ENCODE data around the gene CHI3L1. TPM values are rescaled to one million over a fixed set of nuclear protein-coding genes. Genes with fewer than 3 reads are reported as not detected.
"Not testable (repeated sequence)": the region's sequence is repeated elsewhere in the genome, so short reads cannot be mapped to it uniquely, and the experiment has no call there.

The CHI3L1 gene
- not detected in 3 replicates for total RNA-seq
- long read RNA-seq, partial matches to known transcripts = 0 of 2 reads
- long read RNA-seq, other reads (novel, unspliced or antisense) = 1 of 2 reads

- no peak for TF ChIP-seq CTCF (IDR thresholded peaks at IDR 0.05)
- no peak for DNase-seq (ENCODE audit: low spot score)
These were observed at the start of gene CHI3L1 for GRCh38 chr1:203186446-203187303. Gene CHI3L1 (minus strand): TSS chr1:203186704. CDS start chr1:203186623, 81 bp downstream.

GRCh38 chr1:203234901-203235300 is 48.4 kb upstream of the CHI3L1 start:
- peaks cover 40% of the 10 kb centered on the region for H3K27me3 Mint-ChIP-seq (ENCODE audit: low read depth)
- not testable (repeated sequence) for H3K36me3 Mint-ChIP-seq (ENCODE audit: low read depth); H3K4me3 Mint-ChIP-seq (ENCODE audit: unreplicated experiment); H3K4me1 Mint-ChIP-seq (ENCODE audit: low read depth); H3K27ac Mint-ChIP-seq (ENCODE audit: unreplicated experiment); DNase-seq (ENCODE audit: low spot score)
- peaks cover 19% of the 10 kb centered on the region for H3K9me3 Mint-ChIP-seq (ENCODE audit: low read depth)

More at GRCh38 chr1:203186446-203187303, at the start of gene CHI3L1:
- Mint-ChIP-seq H3K36me3 (ENCODE audit: low read depth) (no peaks in the 10 kb centered on the region), H3K27me3 (ENCODE audit: low read depth) (peaks cover 15% of the 10 kb centered on the region), H3K4me3 (ENCODE audit: unreplicated experiment) (no peak within 1 kb of the TSS), H3K27ac (ENCODE audit: unreplicated experiment) (no peak within 1 kb of the TSS), H3K4me1 (ENCODE audit: low read depth) (no peaks in the 10 kb centered on the region), H3K9me3 (ENCODE audit: low read depth) (no peaks in the 10 kb centered on the region)

- Mint-ChIP-seq H3K4me3 (ENCODE audit: unreplicated experiment) (no peak within 1 kb of the TSS), H3K27ac (ENCODE audit: unreplicated experiment) (no peak within 1 kb of the TSS), H3K36me3 (ENCODE audit: low read depth) (peaks cover 4% of the 10 kb centered on the region), H3K4me1 (ENCODE audit: low read depth) (no peaks in the 10 kb centered on the region), H3K27me3 (ENCODE audit: low read depth) (peaks cover 60% of the 10 kb centered on the region), H3K9me3 (ENCODE audit: low read depth) (peaks cover 8% of the 10 kb centered on the region)
- no peak for DNase-seq (ENCODE audit: low spot score)
- TF ChIP-seq CTCF (IDR thresholded peaks at IDR 0.05) = no peak
These were observed 43.1 kb upstream of the CHI3L1 start, which contains the start of gene CHIT1 for GRCh38 chr1:203229471-203230135. Gene CHIT1 (minus strand): TSS chr1:203229673. CDS start chr1:203229636, 37 bp downstream.

- H3K9me3 Mint-ChIP-seq (ENCODE audit: low read depth) = peaks cover under 1% of the 10 kb centered on the region
- H3K27me3 Mint-ChIP-seq (ENCODE audit: low read depth) = peaks cover 64% of the 10 kb centered on the region
- H3K4me3 Mint-ChIP-seq (ENCODE audit: unreplicated experiment) = no peak overlapping the region
- peaks cover under 1% of the 10 kb centered on the region for H3K36me3 Mint-ChIP-seq (ENCODE audit: low read depth)
- no peak for DNase-seq (ENCODE audit: low spot score)
- no peak overlapping the region for H3K27ac Mint-ChIP-seq (ENCODE audit: unreplicated experiment)
- no peaks in the 10 kb centered on the region for H3K4me1 Mint-ChIP-seq (ENCODE audit: low read depth)
- TF ChIP-seq CTCF (IDR thresholded peaks at IDR 0.05) = no peak
These were observed 42.2 kb upstream of the CHI3L1 start for GRCh38 chr1:203228670-203229069.

- Mint-ChIP-seq H3K4me3 (ENCODE audit: unreplicated experiment) (no peak overlapping the region), H3K27me3 (ENCODE audit: low read depth) (peaks cover 62% of the 10 kb centered on the region), H3K27ac (ENCODE audit: unreplicated experiment) (no peak overlapping the region), H3K4me1 (ENCODE audit: low read depth) (no peaks in the 10 kb centered on the region), H3K9me3 (ENCODE audit: low read depth) (no peaks in the 10 kb centered on the region), H3K36me3 (ENCODE audit: low read depth) (no peaks in the 10 kb centered on the region)
- TF ChIP-seq CTCF (IDR thresholded peaks at IDR 0.05) = no peak
- no peak for DNase-seq (ENCODE audit: low spot score)
These were observed 41.0 kb upstream of the CHI3L1 start for GRCh38 chr1:203227371-203228083.
